A549 (cell line): ENCODE measurements around the gene CLMN. TPM values are rescaled to one million over a fixed set of nuclear protein-coding genes. Genes with fewer than 3 reads are reported as not detected.

ENCODE experiments used
- ATAC-seq, 2 experiments: fragments of 200-7000 bp in 1 of 2; fragments of >200 bp in 1 of 2; cut with Nextera tagmentation in 1 of 2; cut with Tn5 transposase in 1 of 2; 3 replicates each; pipeline versions ENCODE4 v1.8.0 to v1.9.1; 2018 to 2020; ENCODE audit warnings: mild to moderate bottlenecking in 1 of 2, moderate library complexity in 1 of 2
- CTCF ChIA-PET: fragments of 300-600 bp; sonication (Branson Sonifier 250); formaldehyde crosslinking; extraction: SDS; loops from one replicate; lab custom pipeline; 2021; ENCODE audit warnings: antibody characterized with exemption, inconsistent platforms; lab: Yijun Ruan, JAX
- POLR2A ChIA-PET: fragments of 350-600 bp; formaldehyde crosslinking; extraction: SDS; loops from one replicate; lab custom pipeline; 2021; ENCODE audit warnings: antibody characterized with exemption, inconsistent platforms; lab: Yijun Ruan, JAX
- DNase-seq, 2 experiments: peaks; one replicate each; pipeline versions ENCODE4 v3.0.0 to v3.0.0-alpha.2; 2011 to 2016; ENCODE audit warnings: low read depth in 1 of 2, low spot score in 1 of 2
- FAIRE-seq: peaks from 2 replicates; lab custom pipeline; 2011; peaks lifted over from hg19 to GRCh38; lab: Jason Lieb, UNC
- H3K27ac ChIP-seq, 2 experiments: fragments of >200 bp; sonication (Bioruptor Twin); formaldehyde crosslinking; 3 replicates each; pipeline ENCODE4 v1.5.1; 2016 to 2017
- H3K4me1 ChIP-seq: fragments of >200 bp; sonication (Bioruptor Twin); formaldehyde crosslinking; 3 replicates; pipeline ENCODE4 v1.6.1; 2016
- H3K4me2 ChIP-seq: fragments of >200 bp; sonication (Bioruptor Twin); formaldehyde crosslinking; 3 replicates; pipeline ENCODE4 v1.6.1; 2016
- H3K4me3 ChIP-seq: fragments of >200 bp; sonication (Bioruptor Twin); formaldehyde crosslinking; 3 replicates; pipeline ENCODE4 v1.5.1; 2016
- H3K9me3 ChIP-seq: fragments of >200 bp; sonication (Bioruptor Twin); formaldehyde crosslinking; 3 replicates; pipeline ENCODE4 v1.6.1; 2016
- CEBPB ChIP-seq, 2 experiments: fragments of >200 bp in 1 of 2; sonication (Bioruptor Twin) in 1 of 2; formaldehyde crosslinking in 1 of 2; IDR thresholded peaks; 2 replicates each; pipeline ENCODE4 v1.6.1; 2012 to 2016
- CTCF ChIP-seq: fragments of >200 bp; sonication (Bioruptor Twin); formaldehyde crosslinking; IDR thresholded peaks from 3 replicates; pipeline ENCODE4 v1.5.1; 2016
- E2F6 ChIP-seq: IDR thresholded peaks from 2 replicates; pipeline ENCODE4 v1.6.1; 2012; ENCODE audit warnings: low read depth, borderline replicate concordance
- EP300 ChIP-seq, 2 experiments: fragments of >200 bp; sonication (Bioruptor Twin); formaldehyde crosslinking; IDR thresholded peaks; 2 replicates in 1 of 2; 3 replicates in 1 of 2; pipeline ENCODE4 v1.6.1; 2016 to 2017
- FOSL2 ChIP-seq, 2 experiments: fragments of 450-650 bp in 1 of 2; fragments of >200 bp in 1 of 2; sonication (Bioruptor Twin) in 1 of 2; formaldehyde crosslinking; IDR thresholded peaks; 2 replicates each; pipeline versions ENCODE4 v1.5.0 to v1.6.1; 2016 to 2020; ENCODE audit warnings: mild to moderate bottlenecking in 1 of 2, moderate library complexity in 1 of 2
- GATA3 ChIP-seq: IDR thresholded peaks from 2 replicates; pipeline ENCODE4 v1.6.1; 2012; ENCODE audit warnings: borderline replicate concordance
- HOXB5 ChIP-seq: fragments of 250-450 bp; sonication (Bioruptor Pico); IDR thresholded peaks from 2 replicates; pipeline ENCODE4 v1.5.0; 2020; ENCODE audit warnings: mild to moderate bottlenecking, moderate library complexity
- MAZ ChIP-seq: fragments of 150-350 bp; IDR thresholded peaks from 2 replicates; pipeline ENCODE4 v1.6.1; 2014; ENCODE audit warnings: antibody characterized with exemption, low read depth, low read length, borderline replicate concordance
- MYC ChIP-seq: IDR thresholded peaks from 2 replicates; pipeline ENCODE4 v1.6.1; 2012; ENCODE audit warnings: mild to moderate bottlenecking, inconsistent platforms, low read length, improper control_type of control experiment, borderline replicate concordance
- POLR2AphosphoS2 ChIP-seq: conservative IDR thresholded peaks from 2 replicates; pipeline ENCODE4 v1.6.1; 2012; ENCODE audit warnings: low read length, improper control_type of control experiment, inconsistent platforms
- RARB ChIP-seq: fragments of 250-450 bp; sonication (Bioruptor Pico); IDR thresholded peaks from 2 replicates; pipeline ENCODE4 v1.8.0; 2021; ENCODE audit warnings: mild to moderate bottlenecking, moderate library complexity
- REST ChIP-seq: fragments of 200-600 bp; sonication (generic); IDR thresholded peaks from 2 replicates; pipeline ENCODE4 v1.6.1; 2016; ENCODE audit warnings: antibody characterized with exemption, mild to moderate bottlenecking, moderate library complexity
- RFX5 ChIP-seq: fragments of 450-650 bp; IDR thresholded peaks from 2 replicates; pipeline ENCODE4 v1.7.1; 2014; ENCODE audit warnings: antibody characterized with exemption, mild to moderate bottlenecking, moderate library complexity
- USF2 ChIP-seq: fragments of 450-650 bp; IDR thresholded peaks from 2 replicates; pipeline ENCODE4 v1.6.1; 2014; ENCODE audit warnings: antibody characterized with exemption
- ZC3H11A ChIP-seq: fragments of 450-650 bp; IDR thresholded peaks from 2 replicates; pipeline ENCODE4 v1.6.1; 2014; ENCODE audit warnings: antibody characterized with exemption, mild to moderate bottlenecking
- WGBS: methylation state at CpG from one replicate; pipeline ENCODE4 v1.1.6; 2017; ENCODE audit errors: missing lambda C conversion rate; 5-methylcytosine and 5-hydroxymethylcytosine counted together
- polyA plus RNA-seq, 4 experiments: library from polyadenylated mRNA; depleted of rRNA in 3 of 4; stranded (reverse); fragments of >200 nt; fragmentation: RNase III in 1 of 4; extraction: RNeasy Plus Mini Kit Qiagen cat#74134 plus additional on column Dnase treatment in 1 of 4; gene quantifications; 2 replicates in 3 of 4; 3 replicates in 1 of 4; pipeline ENCODE4 v1.2.3, GENCODE V29; 2011 to 2017
- TF ChIP-seq, protein P1 (sequence below): fragments of >200 bp; sonication (Bioruptor Twin); formaldehyde crosslinking; IDR thresholded peaks from 2 replicates; pipeline ENCODE4 v1.6.1; 2016
- TF ChIP-seq, protein P2 (sequence below): fragments of 250-450 bp; sonication (Bioruptor Pico); IDR thresholded peaks from 2 replicates; pipeline ENCODE4 v1.5.0; 2020; ENCODE audit warnings: low read depth, mild to moderate bottlenecking, moderate library complexity
- TF ChIP-seq, protein P3 (sequence below): IDR thresholded peaks from 2 replicates; pipeline ENCODE4 v1.6.1; 2012

Gene CLMN
- polyA plus RNA-seq, 2 of the 4 experiments (the other 2 are of a cell fraction): 2.9 to 10.6 TPM

DNA sequence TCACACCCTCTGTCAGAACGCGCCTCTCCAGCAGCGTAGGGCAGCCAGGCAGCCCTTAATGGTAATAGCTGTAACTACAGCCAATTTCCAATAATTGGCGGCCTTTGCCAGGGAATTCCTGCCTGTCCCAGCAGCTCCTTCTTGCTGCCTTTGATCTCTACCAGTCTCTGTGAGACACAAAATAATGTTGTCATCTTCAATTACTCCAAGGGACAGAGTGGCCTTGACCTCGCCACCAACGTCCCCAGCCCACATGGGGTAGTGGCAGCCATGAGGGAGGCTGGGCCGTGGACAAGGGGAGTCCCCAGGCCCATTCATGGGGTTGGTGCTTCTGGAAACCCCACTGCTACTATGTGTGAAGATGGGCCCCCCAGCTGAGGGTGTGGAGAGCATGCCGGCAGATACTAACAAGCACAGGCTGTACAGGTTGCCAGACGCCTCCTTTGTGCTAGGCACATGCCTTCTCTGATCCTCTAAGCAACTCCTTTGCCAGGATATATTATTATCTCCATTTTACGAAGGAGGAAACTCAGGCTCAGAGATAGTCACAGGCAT is 17.4 kb upstream of the CLMN start:
- ATAC-seq (no peak), DNase-seq (no peak), FAIRE-seq (no peak)
- Histone ChIP-seq H3K4me3 (no peak overlapping the region), H3K4me1 (peaks cover 18% of the 10 kb centered on the region), H3K9me3 (no peaks in the 10 kb centered on the region), H3K27ac (no peak overlapping the region), H3K4me2 (no peak overlapping the region)
- WGBS: 86% methylated on average over 8 of the region's 10 CpGs
- ChIA-PET CTCF (interaction anchor here (0.8 to 2.0 kb wide), 3 partner anchors 9 to 95 kb away, joined by 3 to 6 read pairs (median 3); no protein-coding TSS in a partner anchor), POLR2A (no interaction called here)
- TF ChIP-seq REST: no peak
- no peak for TF ChIP-seq RFX5

DNA sequence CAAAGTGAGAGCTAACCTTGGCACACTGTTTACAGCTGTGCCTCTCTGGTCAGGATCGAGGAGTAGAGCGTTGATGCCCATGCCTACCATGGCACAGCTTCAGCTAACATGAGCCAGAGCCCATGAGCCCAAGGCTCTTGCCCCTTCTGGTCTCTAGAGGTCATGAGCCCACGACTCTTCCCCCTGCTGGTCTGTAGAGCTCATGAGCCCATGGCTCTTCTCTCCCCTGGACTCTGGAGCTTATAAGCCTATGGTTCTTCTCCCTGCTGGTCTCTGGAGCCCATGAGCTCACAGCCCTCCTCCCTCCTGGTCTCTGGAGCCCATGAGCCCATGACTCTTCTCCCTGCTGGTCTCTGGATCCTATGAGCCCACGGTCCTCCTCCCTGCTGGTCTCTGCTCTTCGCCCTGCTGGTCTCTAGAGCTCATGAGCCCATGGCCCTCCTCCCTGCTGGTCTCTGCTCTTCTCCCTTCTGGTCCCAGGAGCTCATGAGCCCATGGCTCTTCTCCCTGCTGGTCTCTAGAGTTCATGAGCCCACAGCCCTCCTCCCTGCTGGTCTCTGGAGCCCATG is 16.6 kb upstream of the CLMN start:
- FAIRE-seq: no peak
- no peak for TF ChIP-seq RARB (CRISPR knock-in tag)
- TF ChIP-seq HOXB5 (CRISPR knock-in tag): no peak
- TF ChIP-seq E2F6: no peak
- no peak for TF ChIP-seq CEBPB (IDR thresholded peaks at IDR 0.05)
- TF ChIP-seq POLR2AphosphoS2: no peak
- TF ChIP-seq, protein P1, sequence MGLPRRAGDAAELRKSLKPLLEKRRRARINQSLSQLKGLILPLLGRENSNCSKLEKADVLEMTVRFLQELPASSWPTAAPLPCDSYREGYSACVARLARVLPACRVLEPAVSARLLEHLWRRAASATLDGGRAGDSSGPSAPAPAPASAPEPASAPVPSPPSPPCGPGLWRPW: no peak
- no peak for TF ChIP-seq MAZ
- no peak for TF ChIP-seq MYC
- TF ChIP-seq, protein P2, sequence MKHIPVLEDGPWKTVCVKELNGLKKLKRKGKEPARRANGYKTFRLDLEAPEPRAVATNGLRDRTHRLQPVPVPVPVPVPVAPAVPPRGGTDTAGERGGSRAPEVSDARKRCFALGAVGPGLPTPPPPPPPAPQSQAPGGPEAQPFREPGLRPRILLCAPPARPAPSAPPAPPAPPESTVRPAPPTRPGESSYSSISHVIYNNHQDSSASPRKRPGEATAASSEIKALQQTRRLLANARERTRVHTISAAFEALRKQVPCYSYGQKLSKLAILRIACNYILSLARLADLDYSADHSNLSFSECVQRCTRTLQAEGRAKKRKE (CRISPR knock-in tag): no peak
- TF ChIP-seq, protein P3, sequence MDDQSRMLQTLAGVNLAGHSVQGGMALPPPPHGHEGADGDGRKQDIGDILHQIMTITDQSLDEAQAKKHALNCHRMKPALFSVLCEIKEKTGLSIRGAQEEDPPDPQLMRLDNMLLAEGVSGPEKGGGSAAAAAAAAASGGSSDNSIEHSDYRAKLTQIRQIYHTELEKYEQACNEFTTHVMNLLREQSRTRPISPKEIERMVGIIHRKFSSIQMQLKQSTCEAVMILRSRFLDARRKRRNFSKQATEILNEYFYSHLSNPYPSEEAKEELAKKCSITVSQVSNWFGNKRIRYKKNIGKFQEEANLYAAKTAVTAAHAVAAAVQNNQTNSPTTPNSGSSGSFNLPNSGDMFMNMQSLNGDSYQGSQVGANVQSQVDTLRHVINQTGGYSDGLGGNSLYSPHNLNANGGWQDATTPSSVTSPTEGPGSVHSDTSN: no peak
- no peak for TF ChIP-seq ZC3H11A
- no peak for TF ChIP-seq GATA3
- no peak for TF ChIP-seq CTCF
- TF ChIP-seq USF2: no peak
- no peak for TF ChIP-seq FOSL2 (IDR thresholded peaks at IDR 0.05)
- TF ChIP-seq FOSL2 (CRISPR knock-in tag; IDR thresholded peaks at IDR 0.05): no peak
- TF ChIP-seq EP300 (IDR thresholded peaks at IDR 0.05): no peak
- TF ChIP-seq, all 56 proteins: peak for 0
- ATAC-seq (0 out of 6 replicates have a peak, but pooled peaks of 1 of the 2 experiments have one; percentile 13), DNase-seq (no peak)
- CTCF ChIA-PET: interaction anchor here (2.0 kb wide), 1 partner anchor 12 kb away, joined by 6 read pairs; no protein-coding TSS in a partner anchor
- Histone ChIP-seq H3K9me3 (no peaks in the 10 kb centered on the region), H3K4me2 (no peak overlapping the region), H3K4me1 (peaks cover 18% of the 10 kb centered on the region), H3K27ac (no peak overlapping the region), H3K4me3 (no peak overlapping the region)
- WGBS: 73% methylated on average over 5 of the region's 5 CpGs
- POLR2A ChIA-PET: no interaction called here
